ENCODE data around the gene TNNI3K. TPM values are rescaled to one million over a fixed set of nuclear protein-coding genes. Genes with fewer than 3 reads are reported as not detected.

Gene TNNI3K
- total and polyA plus RNA-seq, 10 of the 15 experiments (the other 5 are each of a cell fraction or from before 2014, with no cell fraction given), result 0.14 to 1.6 (median 0.44) TPM; not detected in 4

- no peaks in the 10 kb centered on the region for H3K79me2 ChIP-seq (ENCODE audit: control insufficient read depth, insufficient read depth, low read length)
- no peak overlapping the region for H3K4me2 ChIP-seq (ENCODE audit: control insufficient read depth, insufficient read depth)
- H2AFZ ChIP-seq (ENCODE audit: control insufficient read depth, low read depth, low read length), result no peak overlapping the region
- 0% methylated on average over 1 of the region's 1 CpG for WGBS (ENCODE audit: insufficient coverage, insufficient replicate concordance, low lambda C conversion rate, missing lambda C conversion rate)
- no peak for DNase-seq (ENCODE audit: low read depth, low spot score)
- TF ChIP-seq CTCF (IDR thresholded peaks at IDR 0.05 in 2 of 3, conservative IDR thresholded peaks at IDR 0.05 in 1 of 3; ENCODE audit: control insufficient read depth in 2 of 3, extremely low read depth in 1 of 3, insufficient read depth in 1 of 3, low read depth in 3 of 3, low read length in 3 of 3), result no peak
- TF ChIP-seq SRF (IDR thresholded peaks at IDR 0.05; ENCODE audit: low read depth in 2 of 2, low read length in 2 of 2), result no peak
- TF ChIP-seq JUND (IDR thresholded peaks at IDR 0.05; ENCODE audit: low read depth, low read length), result no peak
- no peak for TF ChIP-seq SMC3 (IDR thresholded peaks at IDR 0.05; ENCODE audit: borderline replicate concordance, low read length)
- TF ChIP-seq, protein P1, sequence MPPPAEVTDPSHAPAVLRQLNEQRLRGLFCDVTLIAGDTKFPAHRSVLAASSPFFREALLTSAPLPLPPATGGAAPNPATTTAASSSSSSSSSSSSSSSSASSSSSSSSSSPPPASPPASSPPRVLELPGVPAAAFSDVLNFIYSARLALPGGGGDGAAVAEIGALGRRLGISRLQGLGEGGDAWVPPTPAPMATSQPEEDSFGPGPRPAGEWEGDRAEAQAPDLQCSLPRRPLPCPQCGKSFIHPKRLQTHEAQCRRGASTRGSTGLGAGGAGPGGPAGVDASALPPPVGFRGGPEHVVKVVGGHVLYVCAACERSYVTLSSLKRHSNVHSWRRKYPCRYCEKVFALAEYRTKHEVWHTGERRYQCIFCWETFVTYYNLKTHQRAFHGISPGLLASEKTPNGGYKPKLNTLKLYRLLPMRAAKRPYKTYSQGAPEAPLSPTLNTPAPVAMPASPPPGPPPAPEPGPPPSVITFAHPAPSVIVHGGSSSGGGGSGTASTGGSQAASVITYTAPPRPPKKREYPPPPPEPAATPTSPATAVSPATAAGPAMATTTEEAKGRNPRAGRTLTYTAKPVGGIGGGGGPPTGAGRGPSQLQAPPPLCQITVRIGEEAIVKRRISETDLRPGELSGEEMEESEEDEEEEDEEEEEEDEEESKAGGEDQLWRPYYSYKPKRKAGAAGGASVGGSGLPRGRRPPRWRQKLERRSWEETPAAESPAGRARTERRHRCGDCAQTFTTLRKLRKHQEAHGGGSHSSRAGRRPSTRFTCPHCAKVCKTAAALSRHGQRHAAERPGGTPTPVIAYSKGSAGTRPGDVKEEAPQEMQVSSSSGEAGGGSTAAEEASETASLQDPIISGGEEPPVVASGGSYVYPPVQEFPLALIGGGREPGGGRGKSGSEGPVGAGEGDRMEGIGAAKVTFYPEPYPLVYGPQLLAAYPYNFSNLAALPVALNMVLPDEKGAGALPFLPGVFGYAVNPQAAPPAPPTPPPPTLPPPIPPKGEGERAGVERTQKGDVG (CRISPR knock-in tag; IDR thresholded peaks at IDR 0.05), result no peak
- RAD21 ChIA-PET (ENCODE audit: unreplicated experiment), result interaction anchor here (1.0 to 1.4 kb wide), 2 partner anchors 33 to 35 kb away, joined by 3 read pairs; no protein-coding TSS in a partner anchor
- POLR2A ChIA-PET, result no interaction called here
- no peak for FAIRE-seq
- no TSS peak for BruUV-seq (replicated peaks)
- SMC1A ChIA-PET (ENCODE audit: uncharacterized antibody, unreplicated experiment), result interaction anchor here (0.8 to 2.5 kb wide), 5 partner anchors 11 to 102 kb away, joined by 3 to 12 read pairs (median 4); no protein-coding TSS in a partner anchor
- CTCF ChIA-PET, result interaction anchor here (0.6 kb wide), 2 partner anchors 11 to 16 kb away, joined by 4 read pairs; no protein-coding TSS in a partner anchor
- H3K9me3 ChIP-seq (replicated peaks; ENCODE audit: control insufficient read depth, insufficient read depth, low read length), result no peaks in the 10 kb centered on the region
- no peaks in the 10 kb centered on the region for H3K27me3 ChIP-seq (replicated peaks in 1 of 2; ENCODE audit: control insufficient read depth in 2 of 2, insufficient read depth in 2 of 2, low read length in 1 of 2)
- H3K4me1 ChIP-seq (ENCODE audit: control insufficient read depth, insufficient read depth, low read length), result no peaks in the 10 kb centered on the region
- no peaks in the 10 kb centered on the region for H4K20me1 ChIP-seq (ENCODE audit: control insufficient read depth, insufficient read depth)
- in situ Hi-C loops (cut with MboI) (no loop called here), intact Hi-C loops (cut with micrococcal nuclease; ENCODE audit: unreplicated experiment) (no loop called here)
- no peak overlapping the region for H3K4me3 ChIP-seq
- H3K9ac ChIP-seq (ENCODE audit: control insufficient read depth, insufficient read depth, low read length), result no peak overlapping the region
- no peak for ATAC-seq
- no peak overlapping the region for H3K27ac ChIP-seq (ENCODE audit: control insufficient read depth, insufficient read depth)
- H3K36me3 ChIP-seq (ENCODE audit: control insufficient read depth in 2 of 2, insufficient read depth in 2 of 2, low read length in 1 of 2), result no peaks in the 10 kb centered on the region
These were observed 167.7 kb downstream of the TNNI3K start for GRCh38 chr1:74402873-74403272.

Data from GM12878 (cell line).